GM12892 (cell line): Measurements from ENCODE around the gene RAB8A.

Source experiments
- POLR2A ChIP-seq: IDR thresholded peaks from 2 replicates; pipeline ENCODE4 v1.6.1; 2011; ENCODE audit warnings: low read depth, low read length, control low read depth
- POLR2AphosphoS5 ChIP-seq: IDR thresholded peaks from 2 replicates; pipeline ENCODE4 v1.6.1; 2011; ENCODE audit warnings: low read depth, low read length, control low read depth

- TF ChIP-seq POLR2A: 0 out of 2 replicates have a peak, but pooled peaks have one; percentile 6
- peak; percentile 34; the same call in 1 of the 2 replicates for TF ChIP-seq POLR2AphosphoS5
Measured at GRCh38 chr19:16075430-16076153, 36.1 kb upstream of the RAB8A start.
